Stimulated activated CD8-positive, alpha-beta memory T cell treated with anti-CD3 and anti-CD28 coated beads, Interleukin-4, amount 100 ng/mL, for 24 hours (primary cell): ENCODE results near the gene TMEM269.
A peak's percentile ranks its signal among the peaks of the same experiment; 100 is the strongest.
"Not testable (repeated sequence)": the region's sequence is repeated elsewhere in the genome, so short reads cannot be mapped to it uniquely, and the experiment has no call there.

Experiments
- DNase-seq: peaks from one replicate; pipeline ENCODE4 v3.0.0-alpha.2; 2020; ENCODE audit warnings: low read depth

Gene TMEM269

GRCh38 chr1:42777852-42778251 is 6.9 kb upstream of the TMEM269 start:
- no peak for DNase-seq

GRCh38 chr1:42779725-42780124 is 5.1 kb upstream of the TMEM269 start:
- no peak for DNase-seq

GRCh38 chr1:42780176-42780575 is 4.6 kb upstream of the TMEM269 start:
- DNase-seq: no peak

- DNase-seq: no peak
Observed at GRCh38 chr1:42783092-42783491, 1.7 kb upstream of the TMEM269 start.

GRCh38 chr1:42784547-42784945 is 245 bp upstream of the TMEM269 start:
- DNase-seq: no peak

- no peak for DNase-seq
Observed at GRCh38 chr1:42786097-42786496, 1.3 kb downstream of the TMEM269 start.

GRCh38 chr1:42788021-42788420 is 3.2 kb downstream of the TMEM269 start:
- no peak for DNase-seq

- DNase-seq: no peak
Observed at GRCh38 chr1:42793824-42794223, 9.0 kb downstream of the TMEM269 start.

- no peak for DNase-seq
Observed at GRCh38 chr1:42797414-42797813, 12.6 kb downstream of the TMEM269 start.

GRCh38 chr1:42797979-42798378 is 13.2 kb downstream of the TMEM269 start:
- no peak for DNase-seq

- no peak for DNase-seq
Observed at GRCh38 chr1:42801832-42802473, 17.2 kb downstream of the TMEM269 start.

GRCh38 chr1:42806171-42806570 is 21.4 kb downstream of the TMEM269 start:
- DNase-seq: no peak

- DNase-seq: no peak
Observed at GRCh38 chr1:42806593-42806992, 21.8 kb downstream of the TMEM269 start.

GRCh38 chr1:42807056-42807668 is 22.4 kb downstream of the TMEM269 start:
- no peak for DNase-seq

- DNase-seq: not testable (repeated sequence)
Observed at GRCh38 chr1:42814815-42815214, 30.0 kb downstream of the TMEM269 start.

GRCh38 chr1:42815941-42816584 is 31.3 kb downstream of the TMEM269 start:
- no peak for DNase-seq

GRCh38 chr1:42816585-42817439 is 32.0 kb downstream of the TMEM269 start, which contains the start of the genes ERMAP and SVBP:
Gene ERMAP (plus strand): TSS chr1:42817122. CDS start chr1:42830449, 13,327 bp downstream.
Gene SVBP (minus strand): TSS chr1:42817397. CDS start chr1:42816544, 853 bp downstream.
- DNase-seq: peak; percentile 94

- DNase-seq: no peak
Observed at GRCh38 chr1:42817440-42817767, 32.6 kb downstream of the TMEM269 start.

- DNase-seq: no peak
Observed at GRCh38 chr1:42817976-42818375, 33.2 kb downstream of the TMEM269 start.

GRCh38 chr1:42820813-42821212 is 36.0 kb downstream of the TMEM269 start:
- no peak for DNase-seq

GRCh38 chr1:42821690-42822089 is 36.9 kb downstream of the TMEM269 start:
- DNase-seq: no peak

GRCh38 chr1:42822800-42823392 is 38.1 kb downstream of the TMEM269 start:
- no peak for DNase-seq
